Right lobe of liver (tissue), 4 donors: ENCODE results near the gene GLOD5.

Experiments used
- POLR2A ChIP-seq: fragments of 450-650 bp; IDR thresholded peaks from one replicate; pipeline ENCODE4 v1.6.1; 2017; ENCODE audit warnings: antibody characterized with exemption, mild to moderate bottlenecking
- TF ChIP-seq, protein P1 (sequence below), 4 donors: fragments of 200-600 bp in 3 of 4; fragments of 450-650 bp in 1 of 4; IDR thresholded peaks; one replicate each; pipeline versions ENCODE4 v1.5.1 to v1.8.0; 2016 to 2022; ENCODE audit warnings: antibody characterized with exemption in 4 of 4, mild to moderate bottlenecking in 2 of 4
- donor health status: DM: no; HTN: no; CAD: no.
- donor health status: DM: no; HTN: no; CAD: no.
- donor health status: DM: no; HTN: yes; CAD: no.

DNA sequence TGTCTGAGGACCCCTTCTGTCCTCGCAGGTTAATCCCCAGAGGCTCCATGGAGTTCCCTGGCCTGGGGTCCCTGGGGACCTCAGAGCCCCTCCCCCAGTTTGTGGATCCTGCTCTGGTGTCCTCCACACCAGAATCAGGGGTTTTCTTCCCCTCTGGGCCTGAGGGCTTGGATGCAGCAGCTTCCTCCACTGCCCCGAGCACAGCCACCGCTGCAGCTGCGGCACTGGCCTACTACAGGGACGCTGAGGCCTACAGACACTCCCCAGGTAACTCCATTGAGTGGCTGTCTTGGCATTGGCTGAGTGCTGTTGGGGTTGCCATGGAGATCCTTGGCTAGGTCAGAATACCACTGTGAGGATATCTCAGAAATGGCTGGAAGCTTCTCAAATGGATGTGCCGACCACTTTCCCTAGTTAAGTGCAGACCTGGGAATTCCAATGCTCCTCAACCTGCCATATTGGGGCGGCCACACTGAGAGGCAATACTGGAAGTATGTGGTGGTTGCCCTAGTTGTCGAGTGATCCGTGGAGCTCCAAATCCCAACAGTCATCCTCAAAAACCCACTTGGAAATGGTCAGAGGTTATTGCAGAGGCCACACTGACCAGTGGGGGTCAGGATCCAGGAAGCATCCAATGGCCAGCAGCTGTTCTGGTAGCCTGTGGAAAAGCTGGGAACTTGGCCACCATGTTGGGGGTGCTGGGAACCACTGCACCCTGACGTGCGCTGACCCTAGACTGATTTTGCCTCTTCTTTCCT lies 29.7 kb downstream of the GLOD5 start:
- TF ChIP-seq POLR2A, result no peak
- TF ChIP-seq, protein P1, sequence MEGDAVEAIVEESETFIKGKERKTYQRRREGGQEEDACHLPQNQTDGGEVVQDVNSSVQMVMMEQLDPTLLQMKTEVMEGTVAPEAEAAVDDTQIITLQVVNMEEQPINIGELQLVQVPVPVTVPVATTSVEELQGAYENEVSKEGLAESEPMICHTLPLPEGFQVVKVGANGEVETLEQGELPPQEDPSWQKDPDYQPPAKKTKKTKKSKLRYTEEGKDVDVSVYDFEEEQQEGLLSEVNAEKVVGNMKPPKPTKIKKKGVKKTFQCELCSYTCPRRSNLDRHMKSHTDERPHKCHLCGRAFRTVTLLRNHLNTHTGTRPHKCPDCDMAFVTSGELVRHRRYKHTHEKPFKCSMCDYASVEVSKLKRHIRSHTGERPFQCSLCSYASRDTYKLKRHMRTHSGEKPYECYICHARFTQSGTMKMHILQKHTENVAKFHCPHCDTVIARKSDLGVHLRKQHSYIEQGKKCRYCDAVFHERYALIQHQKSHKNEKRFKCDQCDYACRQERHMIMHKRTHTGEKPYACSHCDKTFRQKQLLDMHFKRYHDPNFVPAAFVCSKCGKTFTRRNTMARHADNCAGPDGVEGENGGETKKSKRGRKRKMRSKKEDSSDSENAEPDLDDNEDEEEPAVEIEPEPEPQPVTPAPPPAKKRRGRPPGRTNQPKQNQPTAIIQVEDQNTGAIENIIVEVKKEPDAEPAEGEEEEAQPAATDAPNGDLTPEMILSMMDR (IDR thresholded peaks at IDR 0.05), result no peak
